ENCODE measurements around the gene PABPC1L.
"Not testable (repeated sequence)": the region's sequence is repeated elsewhere in the genome, so short reads cannot be mapped to it uniquely, and the experiment has no call there.

- not testable (repeated sequence) for TF ChIP-seq CTCF, POLR2A, EP300, POLR2AphosphoS5 (IDR thresholded peaks at IDR 0.05)
Observed at GRCh38 chr20:44863365-44864084, 46.3 kb upstream of the PABPC1L start.
